Immature natural killer cell (primary cell): ENCODE results near the gene RHNO1. TPM values are rescaled to one million over a fixed set of nuclear protein-coding genes. Genes with fewer than 3 reads are reported as not detected.

Source experiments
- DNase-seq, 3 donors: peaks; one replicate each; pipeline ENCODE4 v3.0.0; 2022; ENCODE audit warnings: mixed read lengths in 1 of 3
- H3K27ac Mint-ChIP-seq, 6 donors: one replicate each; pipeline ENCODE4 v1.8.0; 2020; ENCODE audit warnings: mixed read lengths in 6 of 6, mild to moderate bottlenecking in 5 of 6, inconsistent platforms in 4 of 6, moderate library complexity in 3 of 6
- H3K27me3 Mint-ChIP-seq, 3 donors: one replicate each; pipeline ENCODE4 v1.8.0; 2020 to 2021; ENCODE audit warnings: low read depth in 3 of 3, mild to moderate bottlenecking in 3 of 3, mixed read lengths in 3 of 3, moderate library complexity in 3 of 3, inconsistent platforms in 1 of 3
- H3K36me3 Mint-ChIP-seq, 3 donors: one replicate each; pipeline ENCODE4 v1.8.0; 2020; ENCODE audit warnings: mixed read lengths in 3 of 3, inconsistent platforms in 2 of 3, mild to moderate bottlenecking in 2 of 3
- H3K4me1 Mint-ChIP-seq, 2 donors: one replicate each; pipeline ENCODE4 v1.8.0; 2020; ENCODE audit warnings: inconsistent platforms in 2 of 2, mild to moderate bottlenecking in 2 of 2, mixed read lengths in 2 of 2, moderate library complexity in 1 of 2
- H3K4me3 Mint-ChIP-seq, 5 donors: one replicate each; pipeline ENCODE4 v1.8.0; 2020; ENCODE audit warnings: mild to moderate bottlenecking in 5 of 5, mixed read lengths in 5 of 5, inconsistent platforms in 3 of 5, moderate library complexity in 3 of 5
- H3K9me3 Mint-ChIP-seq, 6 donors: one replicate each; pipeline ENCODE4 v1.8.0; 2020; ENCODE audit warnings: mild to moderate bottlenecking in 6 of 6, mixed read lengths in 6 of 6, inconsistent platforms in 4 of 6, moderate library complexity in 3 of 6
- polyA plus RNA-seq, 3 donors: library from polyadenylated mRNA; unstranded; fragments of 300-500 nt; fragmentation: Illumina TruSeq; gene quantifications; one replicate each; pipeline ENCODE4 v1.2.3, GENCODE V29; 2021

Gene RHNO1
- polyA plus RNA-seq, 3 donors from 2014 or later = 27.2 to 49.0 (median 37.6) TPM

DNA sequence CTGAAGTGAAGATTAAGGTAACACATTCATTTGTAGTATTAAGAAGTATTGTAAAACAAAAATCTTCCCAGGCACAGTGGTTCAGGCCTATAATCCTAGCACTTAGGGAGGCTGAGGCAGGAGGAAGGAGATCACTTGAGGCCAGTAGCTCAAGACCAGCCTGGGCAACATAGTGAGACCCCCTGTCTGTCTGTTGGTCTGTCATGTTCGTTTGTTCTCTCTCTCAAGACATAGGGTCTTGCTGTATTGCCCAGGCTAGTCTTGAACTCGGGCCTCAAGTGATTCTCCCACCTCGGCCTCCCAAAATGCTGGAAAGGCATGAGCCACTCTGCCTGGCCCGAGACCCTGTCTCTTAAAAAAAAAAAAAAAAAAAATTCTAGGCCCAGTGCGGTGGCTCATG, 20.4 kb downstream of the RHNO1 start:
- DNase-seq = no peak
- Mint-ChIP-seq H3K27me3 (peaks cover 0 to 2% (median 2%) of the 10 kb centered on the region in 3 donors), H3K27ac (no peak overlapping the region), H3K36me3 (no peaks in the 10 kb centered on the region), H3K4me1 (peaks cover 0 to 7% of the 10 kb centered on the region in 2 donors), H3K9me3 (no peaks in the 10 kb centered on the region), H3K4me3 (no peak overlapping the region)

DNA sequence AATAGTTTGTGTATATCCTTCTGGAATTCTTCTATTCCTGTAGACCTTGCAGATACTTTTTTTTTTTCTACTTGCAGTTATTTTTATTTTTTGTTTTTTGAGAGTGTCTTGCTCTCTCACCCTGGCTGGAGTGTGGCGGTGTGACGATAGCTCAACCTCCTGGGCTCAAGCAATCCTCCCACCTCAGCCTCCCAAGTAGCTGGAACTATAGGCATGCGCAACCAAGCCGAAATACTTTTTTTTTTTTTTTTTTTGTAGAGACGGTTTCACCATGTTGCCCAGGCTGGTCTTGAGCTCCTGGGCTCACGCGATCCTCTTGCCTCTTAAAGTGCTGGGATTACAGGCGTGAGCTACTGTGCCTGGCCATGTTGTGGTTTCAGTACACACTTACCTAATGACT, 23.6 kb downstream of the RHNO1 start:
- DNase-seq = no peak
- no peak overlapping the region for H3K27ac Mint-ChIP-seq
- H3K9me3 Mint-ChIP-seq = no peaks in the 10 kb centered on the region
- no peak overlapping the region for H3K4me3 Mint-ChIP-seq
- H3K4me1 Mint-ChIP-seq = peaks cover 0 to 7% of the 10 kb centered on the region in 2 donors
- peaks cover 0 to 3% (median 0%) of the 10 kb centered on the region in 3 donors for H3K27me3 Mint-ChIP-seq
- H3K36me3 Mint-ChIP-seq = no peaks in the 10 kb centered on the region

DNA sequence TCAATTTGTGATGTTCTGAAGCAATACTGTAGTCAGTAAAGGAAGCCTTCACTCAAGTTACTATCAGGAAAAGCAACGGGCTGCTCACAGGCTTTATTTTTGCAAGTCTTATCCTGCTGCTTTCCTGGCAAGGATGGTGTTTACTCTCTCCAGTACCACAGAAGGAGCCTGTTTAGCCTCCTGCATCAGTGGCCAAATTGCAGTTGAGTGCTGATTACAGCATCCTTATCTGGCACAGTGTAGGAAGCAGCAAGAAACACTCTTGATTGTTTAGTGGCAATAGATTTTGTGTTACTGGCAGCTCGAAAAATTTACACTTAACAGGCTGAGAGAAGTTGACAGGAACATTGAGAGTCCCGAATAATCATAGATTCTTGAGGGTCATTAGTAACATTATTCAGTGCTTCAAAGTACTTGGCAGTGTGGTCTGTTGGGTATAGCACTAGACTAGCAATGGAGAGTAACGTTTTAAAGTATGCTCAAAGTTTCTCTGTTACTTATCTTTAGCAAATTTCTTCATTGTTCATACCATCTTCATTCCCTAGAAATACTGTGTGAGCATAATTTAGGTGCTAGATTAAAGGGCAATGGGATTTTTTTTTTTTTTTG, 25.4 kb downstream of the RHNO1 start:
- Mint-ChIP-seq H3K36me3 (no peaks in the 10 kb centered on the region), H3K4me1 (peaks cover 0 to 7% of the 10 kb centered on the region in 2 donors), H3K9me3 (no peaks in the 10 kb centered on the region), H3K4me3 (no peak overlapping the region), H3K27me3 (peaks cover 0 to 3% (median 0%) of the 10 kb centered on the region in 3 donors), H3K27ac (no peak overlapping the region)
- no peak for DNase-seq

DNA sequence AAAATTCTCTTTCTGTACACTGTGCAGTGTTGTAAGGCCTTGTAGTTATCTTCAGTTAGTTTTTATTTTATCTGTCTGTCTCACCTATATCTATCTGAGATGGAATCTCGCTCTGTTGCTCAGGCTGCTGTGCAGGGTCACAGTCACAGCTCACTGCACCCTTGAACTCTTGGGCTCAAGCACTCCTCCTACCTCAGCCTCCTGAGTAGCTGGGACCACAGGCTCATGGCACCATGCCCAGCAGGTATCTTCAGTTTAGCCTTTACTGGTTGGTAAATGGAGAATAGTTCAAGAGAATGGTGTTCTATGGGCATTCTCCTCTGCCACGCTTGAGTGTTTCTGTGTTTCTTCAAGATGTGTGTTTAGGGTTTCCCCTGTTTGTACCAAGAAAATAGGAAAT, 27.2 kb downstream of the RHNO1 start:
- Mint-ChIP-seq H3K27ac (no peak overlapping the region), H3K4me1 (peaks cover 0 to 7% of the 10 kb centered on the region in 2 donors), H3K27me3 (peaks cover 0 to 3% (median 0%) of the 10 kb centered on the region in 3 donors), H3K36me3 (no peaks in the 10 kb centered on the region), H3K4me3 (no peak overlapping the region), H3K9me3 (no peaks in the 10 kb centered on the region)
- DNase-seq = no peak

DNA sequence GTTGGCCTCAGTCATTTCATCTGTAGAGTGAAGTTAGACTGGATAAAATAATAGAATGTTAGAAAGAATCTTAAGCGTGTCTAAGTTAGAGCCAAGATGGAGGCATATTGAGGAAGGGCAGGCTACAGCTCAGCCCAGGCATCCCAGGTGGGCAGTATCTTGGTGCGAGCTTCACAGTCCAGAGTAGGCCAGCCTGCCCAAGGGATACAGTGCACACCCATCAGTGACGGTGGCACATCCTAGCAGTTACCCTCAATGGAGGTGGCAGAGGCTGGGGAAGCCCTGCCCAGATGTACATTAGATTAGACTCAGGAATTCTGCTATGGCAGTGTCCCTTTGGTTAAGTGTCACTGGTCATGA, 35.2 kb downstream of the RHNO1 start:
- Mint-ChIP-seq H3K4me3 (no peak overlapping the region), H3K9me3 (no peaks in the 10 kb centered on the region), H3K27me3 (no peaks in the 10 kb centered on the region), H3K4me1 (no peaks in the 10 kb centered on the region), H3K27ac (no peak overlapping the region), H3K36me3 (peaks cover 3 to 15% (median 3%) of the 10 kb centered on the region in 3 donors)
- DNase-seq = no peak

DNA sequence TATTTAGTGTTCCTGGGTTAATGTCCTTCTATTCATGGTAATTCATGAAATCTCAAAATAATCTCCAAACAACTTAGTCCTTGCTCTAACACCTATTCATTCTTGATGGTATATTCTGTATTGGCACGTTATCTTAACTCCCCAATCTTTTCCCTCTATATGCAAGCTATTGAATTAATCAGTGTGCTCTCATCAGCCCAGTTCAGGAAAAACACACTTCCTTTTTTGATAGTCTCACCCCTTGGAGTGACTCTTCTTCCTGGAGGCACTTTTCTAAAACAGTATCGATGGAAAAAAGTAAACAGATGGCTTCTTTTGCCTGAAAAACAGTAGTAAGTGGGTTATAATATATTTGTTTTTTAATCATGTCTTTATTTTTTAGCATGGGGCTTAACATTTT, 42.2 kb downstream of the RHNO1 start:
- Mint-ChIP-seq H3K4me3 (no peak overlapping the region), H3K9me3 (no peaks in the 10 kb centered on the region), H3K36me3 (peaks cover 16 to 24% (median 19%) of the 10 kb centered on the region in 3 donors), H3K27me3 (peaks cover 0 to 1% (median 0%) of the 10 kb centered on the region in 3 donors), H3K27ac (no peak overlapping the region), H3K4me1 (no peaks in the 10 kb centered on the region)
- no peak for DNase-seq

DNA sequence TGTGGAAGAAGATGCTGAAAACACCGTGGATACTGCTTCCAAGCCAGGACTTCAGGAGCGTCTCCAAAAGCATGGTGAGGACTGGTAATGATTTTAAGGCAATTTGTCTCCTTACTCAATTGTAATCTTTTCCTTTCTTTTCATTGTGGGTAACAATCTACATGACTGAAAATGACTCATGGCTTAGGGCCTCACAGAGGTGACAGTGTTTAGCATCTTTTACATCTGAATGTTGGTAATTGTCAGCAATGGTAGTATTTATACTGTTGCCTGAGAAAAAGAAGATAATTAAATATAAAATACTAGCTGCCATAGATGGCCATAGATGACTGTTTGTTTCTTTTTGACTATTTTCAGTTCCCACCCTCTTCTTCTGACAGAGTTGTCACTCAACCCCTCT, 45.3 kb downstream of the RHNO1 start:
- peaks cover 0 to 5% (median 2%) of the 10 kb centered on the region in 3 donors for H3K27me3 Mint-ChIP-seq
- no peak overlapping the region for H3K4me3 Mint-ChIP-seq
- peaks cover 22 to 37% (median 26%) of the 10 kb centered on the region in 3 donors for H3K36me3 Mint-ChIP-seq
- no peak for DNase-seq
- no peaks in the 10 kb centered on the region for H3K4me1 Mint-ChIP-seq
- H3K27ac Mint-ChIP-seq = no peak overlapping the region
- H3K9me3 Mint-ChIP-seq = no peaks in the 10 kb centered on the region

DNA sequence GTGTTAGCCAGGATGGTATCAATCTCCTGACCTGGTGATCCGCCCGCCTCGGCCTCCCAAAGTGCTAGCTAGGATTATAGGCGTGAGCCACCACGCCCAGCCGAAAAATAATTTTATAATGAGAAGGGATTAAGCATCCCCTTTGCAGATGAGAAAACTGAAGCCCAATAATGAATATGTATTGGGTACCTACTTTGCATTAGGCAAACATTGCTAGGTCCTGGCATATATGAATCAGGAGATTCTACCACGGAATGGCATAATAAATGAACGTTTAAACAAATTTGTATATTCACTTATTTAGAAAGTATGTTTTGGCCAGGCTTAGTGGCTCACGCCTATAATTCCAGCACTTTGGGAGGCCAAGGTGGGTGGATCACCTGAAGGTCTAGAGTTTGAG, 46.0 kb downstream of the RHNO1 start:
- H3K36me3 Mint-ChIP-seq = peaks cover 22 to 43% (median 30%) of the 10 kb centered on the region in 3 donors

DNA sequence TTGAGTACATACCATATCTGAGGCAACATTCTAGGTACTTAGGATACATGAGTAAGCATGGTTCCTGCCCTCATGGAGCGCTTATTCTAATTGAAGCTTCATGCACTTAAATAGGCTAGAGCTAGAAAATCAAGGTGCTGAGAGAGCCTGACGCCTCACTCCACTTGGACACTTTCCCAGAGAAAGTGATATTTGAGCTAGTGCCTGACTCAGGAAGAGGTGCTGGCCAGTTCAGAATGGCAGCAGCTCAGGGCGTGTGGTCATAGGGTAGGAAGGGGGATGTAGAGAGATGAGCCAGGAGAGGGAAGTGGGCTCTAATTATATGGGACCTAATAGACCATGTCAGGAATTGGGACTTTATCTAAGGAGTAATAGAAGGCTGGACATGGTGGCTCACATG, 47.0 kb downstream of the RHNO1 start:
- peaks cover 0 to 5% (median 2%) of the 10 kb centered on the region in 3 donors for H3K27me3 Mint-ChIP-seq
- H3K9me3 Mint-ChIP-seq = no peaks in the 10 kb centered on the region
- H3K27ac Mint-ChIP-seq = no peak overlapping the region
- H3K36me3 Mint-ChIP-seq = peaks cover 22 to 43% (median 30%) of the 10 kb centered on the region in 3 donors
- no peak for DNase-seq
- no peak overlapping the region for H3K4me3 Mint-ChIP-seq
- H3K4me1 Mint-ChIP-seq = no peaks in the 10 kb centered on the region

More for the DNA sequence above, 46.0 kb downstream of the RHNO1 start:
- DNase-seq = no peak
- Mint-ChIP-seq H3K4me1 (no peaks in the 10 kb centered on the region), H3K9me3 (no peaks in the 10 kb centered on the region), H3K27me3 (peaks cover 0 to 6% (median 2%) of the 10 kb centered on the region in 3 donors), H3K4me3 (no peak overlapping the region), H3K27ac (no peak overlapping the region)

DNA sequence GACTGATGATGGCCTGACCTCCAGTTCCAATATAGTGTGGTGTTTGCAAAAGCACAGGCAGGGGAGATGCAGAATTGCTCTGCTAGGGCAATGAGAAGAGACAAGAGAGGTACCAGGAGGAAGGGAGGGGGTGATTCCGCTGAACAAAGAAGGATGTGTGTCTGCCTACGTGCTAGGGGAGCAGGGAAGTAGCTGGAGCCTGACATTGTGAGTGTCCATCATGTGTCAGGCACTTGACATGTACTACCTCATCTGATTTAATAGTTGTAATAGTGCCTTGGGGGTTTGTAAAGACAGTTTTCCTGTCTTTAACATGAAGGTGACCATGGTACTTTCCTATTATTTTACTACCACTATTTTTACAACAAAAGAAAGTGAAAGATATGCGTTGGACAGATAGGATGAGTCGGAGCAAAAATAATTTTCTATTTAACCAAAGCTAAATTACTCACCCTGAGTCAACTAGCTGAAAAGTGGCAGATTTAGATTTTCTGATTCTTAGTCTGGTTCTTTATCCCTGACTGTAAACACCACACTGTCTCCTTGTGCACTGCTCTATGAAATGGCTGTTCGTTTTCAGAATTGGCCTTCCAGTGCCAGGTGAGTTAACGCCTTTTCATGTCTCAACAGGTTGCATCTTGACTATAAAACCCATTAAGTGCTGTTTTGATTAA, 48.4 kb downstream of the RHNO1 start:
- no peak for DNase-seq
- no peaks in the 10 kb centered on the region for H3K4me1 Mint-ChIP-seq
- H3K27ac Mint-ChIP-seq = peak overlapping the region in 2 of 6 donors; percentile 43 to 69
- no peak overlapping the region for H3K4me3 Mint-ChIP-seq
- no peaks in the 10 kb centered on the region for H3K9me3 Mint-ChIP-seq
- peaks cover 22 to 44% (median 32%) of the 10 kb centered on the region in 3 donors for H3K36me3 Mint-ChIP-seq
- H3K27me3 Mint-ChIP-seq = peaks cover 0 to 5% (median 3%) of the 10 kb centered on the region in 3 donors

DNA sequence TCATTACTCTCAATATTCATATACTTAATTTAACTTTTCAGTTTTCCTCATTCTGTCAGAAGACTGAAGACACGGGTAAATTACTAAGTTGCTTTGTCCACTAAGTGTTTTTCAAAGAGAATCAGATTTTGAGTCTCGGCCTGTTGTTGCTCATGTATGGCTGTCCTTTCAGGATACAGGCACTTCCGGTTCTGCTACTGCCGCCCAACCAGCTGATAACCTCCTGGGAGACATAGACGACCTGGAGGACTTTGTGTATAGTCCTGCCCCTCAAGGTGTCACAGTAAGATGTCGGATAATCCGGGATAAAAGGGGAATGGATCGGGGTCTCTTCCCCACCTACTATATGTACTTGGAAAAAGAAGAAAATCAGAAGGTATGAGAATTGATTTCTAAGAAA, 53.8 kb downstream of the RHNO1 start:
- no peaks in the 10 kb centered on the region for H3K4me1 Mint-ChIP-seq
- H3K4me3 Mint-ChIP-seq = no peak overlapping the region
- no peaks in the 10 kb centered on the region for H3K9me3 Mint-ChIP-seq
- peaks cover 0 to 4% (median 3%) of the 10 kb centered on the region in 3 donors for H3K27me3 Mint-ChIP-seq
- H3K27ac Mint-ChIP-seq = peak overlapping the region in 1 of 6 donors; percentile 50
- H3K36me3 Mint-ChIP-seq = peaks cover 25 to 35% (median 26%) of the 10 kb centered on the region in 3 donors
- DNase-seq = no peak

DNA sequence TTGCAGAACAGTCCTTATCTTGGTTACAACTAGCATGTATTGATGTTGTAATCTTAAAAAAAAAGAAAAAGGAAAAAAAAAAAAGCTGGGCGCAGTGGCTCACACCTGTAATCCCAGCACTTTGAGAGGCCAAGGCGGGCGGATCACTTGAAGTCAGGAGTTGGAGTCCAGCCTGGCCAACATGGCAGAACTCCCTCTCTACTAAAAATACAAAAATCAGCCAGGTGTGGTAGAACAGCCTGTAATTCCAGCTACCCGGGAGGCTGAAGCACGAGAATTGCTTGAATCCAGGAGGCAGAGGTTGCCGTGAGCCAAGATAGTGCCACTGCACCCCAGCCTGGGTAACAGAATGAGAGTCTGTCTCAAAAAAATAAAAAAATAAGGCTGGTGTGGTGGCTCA, 56.6 kb downstream of the RHNO1 start:
- no peaks in the 10 kb centered on the region for H3K4me1 Mint-ChIP-seq
- no peak for DNase-seq
- H3K9me3 Mint-ChIP-seq = no peaks in the 10 kb centered on the region
- H3K36me3 Mint-ChIP-seq = peaks cover 25 to 32% (median 31%) of the 10 kb centered on the region in 3 donors
- H3K4me3 Mint-ChIP-seq = no peak overlapping the region
- H3K27ac Mint-ChIP-seq = no peak overlapping the region
- H3K27me3 Mint-ChIP-seq = peaks cover 0 to 2% (median 0%) of the 10 kb centered on the region in 3 donors

DNA sequence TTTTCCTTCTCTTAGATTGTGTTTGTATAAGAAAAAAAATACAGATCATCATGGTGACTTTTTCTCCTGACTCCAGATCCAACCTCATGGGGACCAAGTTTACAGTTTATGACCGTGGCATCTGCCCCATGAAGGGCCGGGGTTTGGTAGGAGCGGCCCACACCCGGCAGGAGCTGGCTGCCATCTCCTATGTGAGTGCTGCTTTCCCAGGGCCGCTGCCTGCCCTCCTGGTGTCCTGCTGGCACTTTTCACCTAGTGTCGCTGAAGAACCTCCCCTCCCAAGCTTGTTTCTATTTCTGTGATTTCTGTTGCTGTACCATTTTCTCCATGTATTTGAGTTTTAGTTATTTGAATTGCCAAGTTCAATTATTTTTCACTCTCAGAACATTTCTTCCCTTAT, 57.3 kb downstream of the RHNO1 start:
- Mint-ChIP-seq H3K4me3 (no peak overlapping the region), H3K27ac (no peak overlapping the region), H3K36me3 (peaks cover 25 to 37% (median 31%) of the 10 kb centered on the region in 3 donors), H3K9me3 (no peaks in the 10 kb centered on the region), H3K27me3 (peaks cover 0 to 2% (median 0%) of the 10 kb centered on the region in 3 donors), H3K4me1 (no peaks in the 10 kb centered on the region)
- DNase-seq = no peak

DNA sequence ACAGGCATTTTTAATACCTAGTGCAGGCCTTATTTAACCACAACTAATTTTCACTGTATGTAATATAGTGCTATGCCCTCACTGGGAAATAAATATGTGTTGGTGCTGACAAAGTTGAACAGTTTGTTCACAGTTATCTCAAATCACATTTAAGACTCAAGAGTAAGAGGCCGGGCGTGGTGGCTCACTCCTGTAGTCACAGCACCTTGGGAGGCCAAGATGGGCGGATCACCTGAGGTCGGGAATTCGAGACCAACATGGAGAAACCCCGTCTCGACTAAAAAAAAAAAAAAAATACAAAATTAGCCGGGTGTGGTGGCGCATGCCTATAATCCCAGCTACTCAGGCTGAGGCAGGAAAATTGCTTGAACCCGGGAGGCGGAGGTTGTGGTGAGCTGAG, 59.3 kb downstream of the RHNO1 start:
- Mint-ChIP-seq H3K4me3 (no peak overlapping the region), H3K9me3 (no peaks in the 10 kb centered on the region), H3K27ac (no peak overlapping the region), H3K4me1 (no peaks in the 10 kb centered on the region), H3K27me3 (no peaks in the 10 kb centered on the region), H3K36me3 (peaks cover 20 to 33% (median 23%) of the 10 kb centered on the region in 3 donors)
- no peak for DNase-seq
